Breast epithelium (tissue), 4 donors: ENCODE results near the gene SCUBE2. TPM values are rescaled to one million over a fixed set of nuclear protein-coding genes. Genes with fewer than 3 reads are reported as not detected.

Experiments used
- DNase-seq, 2 donors: peaks; one replicate each; pipeline ENCODE4 v3.0.0-alpha.2; 2019; ENCODE audit warnings: low spot score in 2 of 2
- H3K27ac ChIP-seq, 2 donors: fragments of 200-600 bp; sonication (generic) in 1 of 2; one replicate each; pipeline ENCODE4 v1.5.1; 2016 to 2019; ENCODE audit warnings: mild to moderate bottlenecking in 1 of 2
- H3K27me3 ChIP-seq, 2 donors: fragments of 200-600 bp; sonication (generic) in 1 of 2; one replicate each; pipeline versions ENCODE4 v1.5.1 to v1.6.0; 2017 to 2019; ENCODE audit warnings: control low read depth in 1 of 2, mild to moderate bottlenecking in 1 of 2
- H3K36me3 ChIP-seq: fragments of 200-600 bp; one replicate; pipeline ENCODE4 v1.5.1; 2019
- H3K4me1 ChIP-seq, 2 donors: fragments of 200-600 bp; sonication (generic); one replicate each; pipeline ENCODE4 v1.5.1; 2016 to 2019; ENCODE audit warnings: control low read depth in 1 of 2
- H3K4me3 ChIP-seq, 3 donors: fragments of 200-600 bp; sonication (generic); 1 replicate in 2 of 3; 2 replicates in 1 of 3; pipeline ENCODE4 v1.5.1; 2016 to 2019; ENCODE audit warnings: mild to moderate bottlenecking in 3 of 3, moderate library complexity in 2 of 3
- H3K9me3 ChIP-seq, 2 donors: fragments of 200-600 bp; sonication (generic) in 1 of 2; one replicate each; pipeline ENCODE4 v1.5.1; 2016 to 2019; ENCODE audit warnings: control low read depth in 1 of 2
- POLR2A ChIP-seq: fragments of 450-650 bp; IDR thresholded peaks from one replicate; pipeline ENCODE4 v1.6.1; 2016; ENCODE audit warnings: antibody characterized with exemption, mild to moderate bottlenecking, moderate library complexity
- POLR2AphosphoS5 ChIP-seq, 3 donors: sonication (generic); formaldehyde crosslinking; IDR thresholded peaks; one replicate each; pipeline ENCODE4 v1.6.1; 2017; ENCODE audit warnings: antibody characterized with exemption in 3 of 3
- intact Hi-C: fragments of 100-400 bp; cut with DNase I; formaldehyde crosslinking; loops from one replicate; pipeline ENCODE4 v1.15.1; 2023; ENCODE audit warnings: low total_unique reads
- total RNA-seq, 3 donors: library from RNA; depleted of rRNA; stranded (reverse); fragments of >200 nt; gene quantifications; one replicate each; pipeline ENCODE4 v1.1.0, GENCODE V29; 2016
- TF ChIP-seq, protein P1 (sequence below), 3 donors: fragments of 450-650 bp; IDR thresholded peaks; one replicate each; pipeline ENCODE4 v1.5.1; 2016 to 2017; ENCODE audit warnings: antibody characterized with exemption in 3 of 3, mild to moderate bottlenecking in 3 of 3, moderate library complexity in 3 of 3

The SCUBE2 gene
- total RNA-seq, 3 donors from 2014 or later, result 35.7 to 139 (median 78.7) TPM

DNA sequence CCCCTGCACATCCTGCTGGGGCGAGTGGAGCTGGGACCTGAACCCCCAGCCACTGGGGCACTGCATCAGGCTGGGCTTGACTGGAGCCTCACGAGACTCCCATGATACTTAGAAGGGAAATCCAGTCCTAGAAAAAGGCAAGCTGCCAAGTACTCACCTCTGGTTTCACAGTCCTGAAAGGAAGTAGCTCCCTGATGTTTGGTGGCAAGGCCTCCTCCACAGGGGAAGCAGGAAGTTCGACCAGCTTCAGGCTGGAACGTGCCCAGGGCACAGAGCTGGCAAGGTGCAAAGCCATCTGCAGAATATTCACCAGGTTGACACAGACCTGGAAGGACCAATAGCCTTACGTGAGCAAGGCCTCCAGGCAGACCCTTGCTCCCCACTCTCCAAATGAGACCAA lies 60.8 kb downstream of the SCUBE2 start:
- no peak overlapping the region for H3K27ac ChIP-seq
- no peaks in the 10 kb centered on the region for H3K9me3 ChIP-seq
- no peak overlapping the region for H3K4me3 ChIP-seq
- intact Hi-C loops, result no loop called here
- H3K36me3 ChIP-seq, result no peaks in the 10 kb centered on the region
- H3K27me3 ChIP-seq, result no peaks in the 10 kb centered on the region
- H3K4me1 ChIP-seq, result no peaks in the 10 kb centered on the region
- no peak for DNase-seq
- TF ChIP-seq POLR2AphosphoS5 (IDR thresholded peaks at IDR 0.05) (no peak), POLR2A (no peak)
- TF ChIP-seq, protein P1, sequence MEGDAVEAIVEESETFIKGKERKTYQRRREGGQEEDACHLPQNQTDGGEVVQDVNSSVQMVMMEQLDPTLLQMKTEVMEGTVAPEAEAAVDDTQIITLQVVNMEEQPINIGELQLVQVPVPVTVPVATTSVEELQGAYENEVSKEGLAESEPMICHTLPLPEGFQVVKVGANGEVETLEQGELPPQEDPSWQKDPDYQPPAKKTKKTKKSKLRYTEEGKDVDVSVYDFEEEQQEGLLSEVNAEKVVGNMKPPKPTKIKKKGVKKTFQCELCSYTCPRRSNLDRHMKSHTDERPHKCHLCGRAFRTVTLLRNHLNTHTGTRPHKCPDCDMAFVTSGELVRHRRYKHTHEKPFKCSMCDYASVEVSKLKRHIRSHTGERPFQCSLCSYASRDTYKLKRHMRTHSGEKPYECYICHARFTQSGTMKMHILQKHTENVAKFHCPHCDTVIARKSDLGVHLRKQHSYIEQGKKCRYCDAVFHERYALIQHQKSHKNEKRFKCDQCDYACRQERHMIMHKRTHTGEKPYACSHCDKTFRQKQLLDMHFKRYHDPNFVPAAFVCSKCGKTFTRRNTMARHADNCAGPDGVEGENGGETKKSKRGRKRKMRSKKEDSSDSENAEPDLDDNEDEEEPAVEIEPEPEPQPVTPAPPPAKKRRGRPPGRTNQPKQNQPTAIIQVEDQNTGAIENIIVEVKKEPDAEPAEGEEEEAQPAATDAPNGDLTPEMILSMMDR (IDR thresholded peaks at IDR 0.05), result no peak

DNA sequence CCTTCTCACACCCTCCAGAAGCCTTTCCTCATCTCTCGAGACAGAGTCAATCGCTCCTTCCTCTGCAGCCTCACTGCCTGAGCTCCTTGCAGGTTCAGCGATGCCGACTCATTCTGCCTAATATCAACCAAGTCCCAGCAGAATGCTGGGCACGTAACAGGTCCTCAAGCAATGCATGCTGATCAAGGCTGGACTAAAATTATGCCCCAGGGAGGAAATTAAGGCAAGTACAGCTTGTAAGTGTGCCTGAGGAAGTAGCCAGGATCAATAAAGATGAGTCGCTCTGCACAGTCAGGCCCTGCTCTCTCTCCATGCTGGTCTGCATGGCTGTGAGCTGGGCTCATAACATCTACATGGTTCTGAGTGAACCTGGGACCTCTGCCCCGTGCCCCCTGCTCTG lies 62.0 kb downstream of the SCUBE2 start:
- TF ChIP-seq, protein P1 (IDR thresholded peaks at IDR 0.05), result no peak
- TF ChIP-seq POLR2AphosphoS5 (IDR thresholded peaks at IDR 0.05) (no peak), POLR2A (no peak)
- Histone ChIP-seq H3K27me3 (no peaks in the 10 kb centered on the region), H3K4me3 (no peak overlapping the region), H3K36me3 (no peaks in the 10 kb centered on the region), H3K4me1 (no peaks in the 10 kb centered on the region), H3K9me3 (no peaks in the 10 kb centered on the region), H3K27ac (no peak overlapping the region)
- DNase-seq, result no peak
- intact Hi-C loops, result no loop called here

DNA sequence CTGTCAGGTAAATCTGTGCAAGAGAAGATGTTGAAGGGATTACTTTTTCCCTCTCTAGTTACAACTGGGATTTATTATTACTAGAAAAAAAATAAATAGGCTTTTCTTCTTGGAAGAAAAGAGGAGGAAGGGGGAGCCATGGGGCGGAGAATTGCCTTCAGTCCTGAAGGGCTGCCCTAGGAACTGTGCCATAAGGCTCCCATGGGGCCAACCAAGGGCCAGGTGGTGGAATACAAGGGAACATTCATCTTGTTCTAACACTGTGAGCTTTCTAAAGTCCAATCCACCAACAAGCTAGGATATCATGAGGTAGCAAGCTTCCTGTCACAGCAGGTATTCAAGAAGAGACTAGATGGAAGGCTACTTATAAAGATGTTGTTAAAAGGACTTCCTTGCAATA lies 62.8 kb downstream of the SCUBE2 start:
- no peaks in the 10 kb centered on the region for H3K27me3 ChIP-seq
- no peaks in the 10 kb centered on the region for H3K36me3 ChIP-seq
- TF ChIP-seq POLR2AphosphoS5 (IDR thresholded peaks at IDR 0.05) (no peak), POLR2A (no peak)
- TF ChIP-seq, protein P1 (IDR thresholded peaks at IDR 0.05), result no peak
- H3K27ac ChIP-seq, result no peak overlapping the region
- no peak for DNase-seq
- H3K4me3 ChIP-seq, result no peak overlapping the region
- intact Hi-C loops, result no loop called here
- H3K9me3 ChIP-seq, result no peaks in the 10 kb centered on the region
- H3K4me1 ChIP-seq, result no peaks in the 10 kb centered on the region

DNA sequence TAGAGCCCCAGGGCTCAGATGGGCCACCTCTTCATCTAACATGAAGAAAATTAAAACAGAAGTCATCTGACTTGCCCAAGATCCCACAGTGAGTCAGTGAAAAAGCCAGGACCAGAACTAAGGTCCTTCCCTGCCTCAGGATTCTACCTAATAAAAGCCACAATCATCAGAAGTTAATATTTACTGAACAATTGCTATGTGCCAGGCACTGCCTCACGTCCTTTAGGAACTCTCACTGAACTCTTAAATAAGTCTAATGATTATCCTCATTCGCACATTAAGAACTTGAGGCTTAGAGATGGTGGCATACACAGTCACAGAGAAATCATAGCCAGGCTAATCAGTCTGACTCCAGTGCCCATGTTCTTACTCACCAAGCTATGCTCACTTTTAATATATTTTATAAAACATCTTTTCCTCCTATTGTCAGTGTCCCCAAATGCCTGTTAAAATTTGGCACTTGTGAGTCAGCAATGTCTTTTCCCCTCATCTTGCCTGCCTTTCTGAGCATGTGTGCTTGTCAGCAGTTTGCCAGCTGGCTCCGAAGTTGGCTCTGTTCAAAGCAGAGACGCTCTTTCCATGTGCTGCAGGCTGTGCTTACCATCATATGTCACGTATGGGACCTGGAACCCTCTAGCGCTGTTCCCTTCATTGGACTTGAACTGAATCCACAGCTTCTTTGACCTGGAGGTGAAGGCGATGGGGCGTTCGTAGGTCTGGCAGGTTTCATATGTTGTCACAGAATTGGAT lies 66.1 kb downstream of the SCUBE2 start:
- Histone ChIP-seq H3K36me3 (no peaks in the 10 kb centered on the region), H3K4me1 (no peaks in the 10 kb centered on the region), H3K27ac (no peak overlapping the region), H3K9me3 (no peaks in the 10 kb centered on the region), H3K27me3 (no peaks in the 10 kb centered on the region), H3K4me3 (no peak overlapping the region)
- intact Hi-C loops, result no loop called here
- TF ChIP-seq POLR2A, result no peak
- no peak for DNase-seq

DNA sequence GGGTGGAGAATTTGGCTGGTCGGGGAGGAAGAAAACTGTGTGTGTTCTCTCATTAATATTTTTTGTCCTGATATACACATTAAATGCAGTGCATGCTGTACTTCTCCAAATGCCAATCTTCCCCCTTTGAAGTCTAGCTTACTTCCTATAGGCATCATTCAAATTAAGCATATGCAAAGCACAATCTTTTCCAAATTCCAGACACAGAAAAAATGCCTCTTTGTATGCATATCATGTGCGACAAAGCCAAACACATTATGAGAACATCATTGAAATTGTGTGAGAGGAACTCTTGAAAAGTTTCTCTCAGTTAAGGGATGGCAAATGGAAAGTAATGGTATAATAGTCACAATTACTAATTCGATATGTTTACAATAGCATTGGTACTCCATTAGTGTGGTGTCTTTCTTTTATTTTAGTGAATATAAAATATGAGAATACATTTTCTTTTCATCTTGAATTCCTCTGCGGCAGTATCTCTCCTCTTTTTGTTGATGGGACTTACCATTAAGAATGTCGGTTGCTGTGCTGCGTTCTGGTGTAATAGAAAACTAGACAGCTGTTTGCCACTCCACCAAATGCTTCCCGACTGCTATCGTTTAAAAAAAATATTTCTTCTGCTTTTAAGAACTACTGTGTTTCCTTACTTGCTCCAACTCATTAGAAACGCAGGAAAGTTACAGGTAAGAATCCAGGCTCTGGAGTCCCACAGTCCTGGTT lies 68.3 kb downstream of the SCUBE2 start:
- intact Hi-C loops, result no loop called here
- Histone ChIP-seq H3K4me3 (no peak overlapping the region), H3K36me3 (no peaks in the 10 kb centered on the region), H3K4me1 (no peaks in the 10 kb centered on the region), H3K27me3 (no peaks in the 10 kb centered on the region), H3K27ac (no peak overlapping the region), H3K9me3 (no peaks in the 10 kb centered on the region)
- TF ChIP-seq POLR2A (no peak), POLR2AphosphoS5 (IDR thresholded peaks at IDR 0.05) (no peak)
- TF ChIP-seq, protein P1 (IDR thresholded peaks at IDR 0.05), result no peak
- DNase-seq, result no peak
